Spleen (tissue), 11 donors: ENCODE results near the gene NOL3. TPM values are rescaled to one million over a fixed set of nuclear protein-coding genes. Genes with fewer than 3 reads are reported as not detected.

ENCODE experiments used
- DNase-seq: peaks from one replicate; pipeline ENCODE4 v3.0.0-alpha.2; 2020
- H3K27ac ChIP-seq, 8 donors: fragments of 200-600 bp; sonication (generic) in 7 of 8; 1 replicate in 4 of 8; 2 replicates in 4 of 8; pipeline versions ENCODE4 v1.5.0 to v1.8.0; 2016 to 2021; ENCODE audit warnings: inconsistent platforms in 4 of 8, mild to moderate bottlenecking in 4 of 8, moderate library complexity in 1 of 8
- H3K27me3 ChIP-seq, 7 donors: fragments of 200-600 bp; sonication (generic) in 6 of 7; replicated peaks in 1 of 7; 1 replicate in 4 of 7; 2 replicates in 3 of 7; pipeline versions ENCODE4 v1.5.0 to v1.8.0; 2016 to 2021; ENCODE audit warnings: inconsistent platforms in 3 of 7, mild to moderate bottlenecking in 1 of 7
- H3K36me3 ChIP-seq, 6 donors: fragments of 200-600 bp; sonication (generic) in 5 of 6; 1 replicate in 4 of 6; 2 replicates in 2 of 6; pipeline versions ENCODE4 v1.5.0 to v1.8.0; 2016 to 2021; ENCODE audit warnings: inconsistent platforms in 2 of 6
- H3K4me1 ChIP-seq, 6 donors: fragments of 200-600 bp; sonication (generic) in 5 of 6; 1 replicate in 3 of 6; 2 replicates in 3 of 6; pipeline versions ENCODE4 v1.5.0 to v1.8.0; 2016 to 2021; ENCODE audit warnings: inconsistent platforms in 3 of 6
- H3K4me3 ChIP-seq, 8 donors: fragments of 200-600 bp; sonication (generic) in 7 of 8; 1 replicate in 4 of 8; 2 replicates in 4 of 8; pipeline versions ENCODE4 v1.5.0 to v1.8.0; 2016 to 2021; ENCODE audit warnings: inconsistent platforms in 4 of 8, mild to moderate bottlenecking in 4 of 8, moderate library complexity in 2 of 8
- H3K9me3 ChIP-seq, 8 donors: fragments of 200-600 bp; sonication (generic) in 7 of 8; 1 replicate in 4 of 8; 2 replicates in 4 of 8; pipeline versions ENCODE4 v1.5.0 to v1.8.0; 2016 to 2021; ENCODE audit warnings: inconsistent platforms in 4 of 8
- POLR2A ChIP-seq, 3 donors: fragments of 450-650 bp; IDR thresholded peaks; one replicate each; pipeline ENCODE4 v1.5.1; 2017; ENCODE audit warnings: antibody characterized with exemption in 3 of 3, mild to moderate bottlenecking in 1 of 3
- POLR2AphosphoS5 ChIP-seq, 3 donors: sonication (generic); formaldehyde crosslinking; IDR thresholded peaks; one replicate each; pipeline ENCODE4 v1.5.1; 2017; ENCODE audit warnings: antibody characterized with exemption in 3 of 3
- WGBS, 5 donors: extraction: QIAGEN DNeasy Blood & Tissue Kit in 3 of 5; methylation state at CpG; one replicate each; pipeline versions ENCODE4 v1.1.5 to v1.1.7; 2013 to 2018; 5-methylcytosine and 5-hydroxymethylcytosine counted together
- intact Hi-C: fragments of 100-400 bp; cut with DNase I; formaldehyde crosslinking; loops from one replicate; pipeline ENCODE4 v1.15.0; 2023; ENCODE audit warnings: low total_unique reads
- polyA plus RNA-seq, 3 donors: library from polyadenylated mRNA; stranded (reverse); fragments of 200-250 nt; gene quantifications; one replicate each; pipeline ENCODE4 v1.2.1, GENCODE V29; 2013
- total RNA-seq, 7 donors: library from RNA; depleted of rRNA in 3 of 7; stranded (reverse); fragments of >200 nt in 3 of 7; fragmentation: NEBNext Ultra II Directional in 4 of 7; extraction: Animal tissue kit (Norgen Biotek cat#: 25700) in 4 of 7; gene quantifications; one replicate each; pipeline versions ENCODE4 v1.1.0 to v1.2.1, GENCODE V29; 2016 to 2021
- TF ChIP-seq, protein P1 (sequence below), 11 experiments: fragments of 200-600 bp in 7 of 11; fragments of 450-650 bp in 4 of 11; sonication (generic) in 4 of 11; IDR thresholded peaks in 8 of 11; conservative IDR thresholded peaks in 3 of 11; 1 replicate in 7 of 11; 2 replicates in 4 of 11; pipeline versions ENCODE4 v1.4.0 to v1.8.0; 2016 to 2021; ENCODE audit warnings: antibody characterized with exemption in 11 of 11, inconsistent platforms in 4 of 11, mild to moderate bottlenecking in 1 of 11
- donor health status: healthy with polysubstance abuse.
- donor health status: DM: no; HTN: no; CAD: no; lungs with moderate emphysema.
- donor health status: DM: no; HTN: no; CAD: no.
- donor health status: Bipolar disorder and iron deficiency.
- donor health status: healthy.
- donor health status: DM: no; HTN: no; CAD: no.
- donor health status: DM: yes; HTN: yes; CAD: no.

NOL3 gene
- total and polyA plus RNA-seq, 10 donors, result 8.2 to 14.2 (median 12.7) TPM

DNA sequence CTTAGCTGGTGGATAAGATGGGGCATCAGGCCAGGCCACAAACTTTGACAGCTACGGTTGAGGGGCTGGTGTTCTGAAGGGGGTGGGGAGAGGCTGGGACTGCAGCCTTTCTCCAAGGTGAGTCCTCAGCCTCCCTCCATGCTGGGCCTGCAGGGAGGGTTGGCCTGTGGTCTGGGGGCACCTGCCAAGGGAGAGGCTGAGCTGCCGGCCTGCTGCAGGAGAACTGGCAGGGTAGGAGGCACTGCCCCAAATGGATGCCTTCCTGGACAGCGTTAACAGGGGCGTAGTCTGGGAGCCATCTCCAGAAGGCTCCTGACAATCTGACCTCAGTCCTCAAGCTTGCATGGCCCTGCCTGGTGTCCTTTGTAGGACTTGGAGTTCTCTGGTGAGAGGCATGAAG, 33.7 kb downstream of the NOL3 start:
- no peaks in the 10 kb centered on the region for H3K27me3 ChIP-seq
- peaks cover 0 to 79% (median 43%) of the 10 kb centered on the region in 6 donors for H3K36me3 ChIP-seq
- WGBS, 5 donors, result 68 to 81% (median 76%) methylated on average over 1 to 4 of the region's 4 CpGs

DNA sequence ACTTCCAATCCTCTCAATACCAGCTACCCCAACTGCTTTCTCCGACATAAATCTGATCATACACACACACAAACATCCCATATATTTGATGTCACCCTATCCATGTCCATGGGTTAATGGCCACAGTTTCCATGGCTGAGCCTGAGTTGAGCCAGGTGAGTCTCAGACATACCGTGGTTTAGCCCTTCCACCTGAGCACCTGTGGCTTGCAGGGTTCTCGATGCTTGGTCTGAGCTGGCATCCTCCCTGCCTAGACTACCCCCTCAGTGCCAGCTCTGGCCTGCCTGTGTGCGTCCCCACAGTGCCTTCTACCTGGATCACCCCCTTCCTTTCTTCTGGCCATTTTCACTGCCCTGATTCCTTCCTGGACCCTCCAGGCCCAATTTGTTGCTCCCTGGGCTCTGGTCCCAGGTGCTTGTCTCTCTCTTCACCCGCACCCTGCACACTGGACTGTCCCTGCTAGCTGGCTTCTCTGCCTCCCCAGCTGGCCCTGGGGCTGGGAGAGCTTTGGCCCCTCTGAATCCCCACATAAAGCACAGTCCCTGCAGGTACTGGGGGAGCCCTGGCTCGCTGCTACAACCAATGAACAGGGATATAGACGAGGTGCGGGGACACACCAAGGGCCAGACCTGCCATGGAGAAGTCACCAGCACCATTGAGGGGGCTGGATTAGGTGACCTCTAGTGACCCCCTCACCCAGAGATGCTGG, 35.9 kb downstream of the NOL3 start:
- Histone ChIP-seq H3K27me3 (no peaks in the 10 kb centered on the region), H3K4me1 (peaks cover 0 to 11% (median 0%) of the 10 kb centered on the region in 6 donors), H3K4me3 (no peak overlapping the region), H3K27ac (no peak overlapping the region), H3K36me3 (peaks cover 0 to 65% (median 29%) of the 10 kb centered on the region in 6 donors), H3K9me3 (no peaks in the 10 kb centered on the region)
- intact Hi-C loops, result no loop called here
- no peak for DNase-seq
- WGBS, 5 donors, result 88 to 97% (median 96%) methylated on average over 7 to 8 of the region's 8 CpGs
- TF ChIP-seq POLR2A (IDR thresholded peaks at IDR 0.05) (no peak), POLR2AphosphoS5 (IDR thresholded peaks at IDR 0.05) (no peak)
- TF ChIP-seq, protein P1, sequence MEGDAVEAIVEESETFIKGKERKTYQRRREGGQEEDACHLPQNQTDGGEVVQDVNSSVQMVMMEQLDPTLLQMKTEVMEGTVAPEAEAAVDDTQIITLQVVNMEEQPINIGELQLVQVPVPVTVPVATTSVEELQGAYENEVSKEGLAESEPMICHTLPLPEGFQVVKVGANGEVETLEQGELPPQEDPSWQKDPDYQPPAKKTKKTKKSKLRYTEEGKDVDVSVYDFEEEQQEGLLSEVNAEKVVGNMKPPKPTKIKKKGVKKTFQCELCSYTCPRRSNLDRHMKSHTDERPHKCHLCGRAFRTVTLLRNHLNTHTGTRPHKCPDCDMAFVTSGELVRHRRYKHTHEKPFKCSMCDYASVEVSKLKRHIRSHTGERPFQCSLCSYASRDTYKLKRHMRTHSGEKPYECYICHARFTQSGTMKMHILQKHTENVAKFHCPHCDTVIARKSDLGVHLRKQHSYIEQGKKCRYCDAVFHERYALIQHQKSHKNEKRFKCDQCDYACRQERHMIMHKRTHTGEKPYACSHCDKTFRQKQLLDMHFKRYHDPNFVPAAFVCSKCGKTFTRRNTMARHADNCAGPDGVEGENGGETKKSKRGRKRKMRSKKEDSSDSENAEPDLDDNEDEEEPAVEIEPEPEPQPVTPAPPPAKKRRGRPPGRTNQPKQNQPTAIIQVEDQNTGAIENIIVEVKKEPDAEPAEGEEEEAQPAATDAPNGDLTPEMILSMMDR (IDR thresholded peaks at IDR 0.05 in 8 of 11, conservative IDR thresholded peaks at IDR 0.05 in 3 of 11), result no peak

More for the DNA sequence above, 33.7 kb downstream of the NOL3 start:
- DNase-seq, result no peak
- H3K4me3 ChIP-seq, result no peak overlapping the region
- intact Hi-C loops, result no loop called here
- no peak overlapping the region for H3K27ac ChIP-seq
- TF ChIP-seq POLR2AphosphoS5 (IDR thresholded peaks at IDR 0.05) (peak in 2 of 3 donors; percentile 16 to 57), POLR2A (IDR thresholded peaks at IDR 0.05) (no peak)
- no peaks in the 10 kb centered on the region for H3K9me3 ChIP-seq
- H3K4me1 ChIP-seq, result peaks cover 0 to 20% (median 0%) of the 10 kb centered on the region in 6 donors

DNA sequence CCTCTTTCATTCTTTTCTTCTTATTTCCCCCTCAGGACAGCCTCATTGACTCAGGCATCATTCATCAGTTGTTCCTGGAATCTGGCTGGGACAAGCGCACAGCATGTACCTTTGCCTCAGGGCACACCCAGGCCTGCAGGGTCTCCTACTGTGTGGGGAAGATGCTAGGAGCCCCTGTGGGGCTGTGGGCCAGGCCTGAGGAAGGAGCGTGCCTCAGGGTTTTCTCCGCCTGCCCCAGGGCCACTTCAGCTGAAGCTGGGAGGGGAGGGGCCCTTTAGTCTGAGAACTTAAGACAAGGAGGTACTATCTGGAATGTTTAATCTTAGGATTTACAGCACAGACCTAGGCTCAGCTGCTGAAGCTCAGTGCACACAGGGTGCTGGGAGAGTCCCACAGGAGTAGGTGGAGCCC, 36.5 kb downstream of the NOL3 start:
- Histone ChIP-seq H3K4me1 (peaks cover 0 to 11% (median 0%) of the 10 kb centered on the region in 6 donors), H3K27ac (no peak overlapping the region), H3K9me3 (no peaks in the 10 kb centered on the region), H3K27me3 (no peaks in the 10 kb centered on the region), H3K4me3 (no peak overlapping the region), H3K36me3 (peaks cover 0 to 64% (median 23%) of the 10 kb centered on the region in 6 donors)
- WGBS, 5 donors, result 94 to 100% (median 96%) methylated on average over 3 of the region's 3 CpGs
- intact Hi-C loops, result no loop called here
- TF ChIP-seq, protein P1 (IDR thresholded peaks at IDR 0.05 in 8 of 11, conservative IDR thresholded peaks at IDR 0.05 in 3 of 11), result no peak
- no peak for TF ChIP-seq POLR2AphosphoS5 (IDR thresholded peaks at IDR 0.05)
- DNase-seq, result no peak

DNA sequence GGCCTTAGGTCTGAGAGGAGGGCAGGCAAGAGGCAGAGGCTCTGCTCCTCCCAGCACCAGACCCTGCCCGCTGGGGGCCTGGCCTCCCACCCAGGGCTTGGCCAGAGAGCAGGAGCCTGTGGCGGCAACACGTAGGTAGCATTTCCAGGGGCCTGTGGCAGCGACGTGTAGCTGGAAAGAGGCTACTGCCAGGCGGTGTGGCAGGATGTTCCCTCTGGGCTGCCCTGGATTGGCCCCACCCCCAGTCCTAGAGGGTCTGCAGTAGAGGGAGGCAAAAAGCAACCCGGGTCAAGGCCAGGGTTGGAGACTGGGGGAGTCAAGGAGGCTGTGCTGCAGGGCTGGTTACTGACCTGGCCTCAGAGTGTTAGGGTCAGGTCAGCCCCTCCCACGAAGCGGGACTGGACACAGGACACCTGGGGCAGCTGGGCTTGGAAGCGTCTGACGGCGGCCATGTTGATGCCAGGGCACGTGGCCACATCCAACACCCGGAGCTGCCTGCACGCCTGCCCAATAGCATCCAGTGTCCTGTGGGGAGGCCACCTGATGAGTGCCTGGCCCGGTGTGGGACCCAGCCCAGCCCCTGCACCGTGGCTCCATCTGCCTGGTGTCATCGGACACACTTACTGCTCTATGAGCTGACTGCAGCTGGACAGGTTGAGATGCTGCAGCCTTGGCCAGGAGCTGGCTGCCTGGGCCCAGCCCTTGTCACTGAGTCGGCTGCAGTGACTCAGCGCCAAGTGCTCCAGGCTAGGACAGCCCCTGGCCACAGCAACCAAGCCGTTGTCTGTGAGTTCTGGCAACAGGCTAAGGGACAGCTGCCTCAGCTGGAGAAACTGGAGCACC, 37.1 kb downstream of the NOL3 start:
- no peak for DNase-seq
- Histone ChIP-seq H3K9me3 (no peaks in the 10 kb centered on the region), H3K27ac (no peak overlapping the region), H3K4me1 (peaks cover 0 to 11% (median 0%) of the 10 kb centered on the region in 6 donors), H3K4me3 (no peak overlapping the region), H3K27me3 (no peaks in the 10 kb centered on the region), H3K36me3 (peaks cover 0 to 57% (median 17%) of the 10 kb centered on the region in 6 donors)
- intact Hi-C loops, result no loop called here
- peak in 2 of 3 donors; percentile 24 to 62 for TF ChIP-seq POLR2AphosphoS5 (IDR thresholded peaks at IDR 0.05)
- no peak for TF ChIP-seq POLR2A (IDR thresholded peaks at IDR 0.05)
- 85 to 86% (median 86%) methylated on average over 11 to 21 of the region's 21 CpGs for WGBS, 5 donors
